Retina (tissue), 1 donor: ENCODE data around the gene PRPSAP2.
"Not testable (repeated sequence)": the region's sequence is repeated elsewhere in the genome, so short reads cannot be mapped to it uniquely, and the experiment has no call there.

Experiments
- DNase-seq: peaks from one replicate; pipeline ENCODE4 v3.0.0-alpha.2; 2016

PRPSAP2 gene

GRCh38 chr17:18857864-18858566 is at the start of gene PRPSAP2:
Gene PRPSAP2 (plus strand): TSS chr17:18858131. CDS start chr17:18865834, 7,703 bp downstream.
- DNase-seq: peak; percentile 90

GRCh38 chr17:18815924-18816323 is 42.0 kb upstream of the PRPSAP2 start:
- DNase-seq: not testable (repeated sequence)

GRCh38 chr17:18816489-18817371 is 41.2 kb upstream of the PRPSAP2 start:
- peak; percentile 36 for DNase-seq

GRCh38 chr17:18821430-18821829 is 36.5 kb upstream of the PRPSAP2 start:
- not testable (repeated sequence) for DNase-seq

- not testable (repeated sequence) for DNase-seq
These were observed 30.3 kb upstream of the PRPSAP2 start for GRCh38 chr17:18827613-18828012.

GRCh38 chr17:18848501-18848900 is 9.4 kb upstream of the PRPSAP2 start:
- DNase-seq: no peak

GRCh38 chr17:18850679-18851078 is 7.3 kb upstream of the PRPSAP2 start:
- DNase-seq: no peak

- DNase-seq: no peak
These were observed 6.7 kb upstream of the PRPSAP2 start for GRCh38 chr17:18851201-18851600.

- no peak for DNase-seq
These were observed 3.0 kb upstream of the PRPSAP2 start for GRCh38 chr17:18854956-18855355.

GRCh38 chr17:18855831-18856569 is 1.9 kb upstream of the PRPSAP2 start:
- DNase-seq: peak; percentile 91

- no peak for DNase-seq
These were observed 1.4 kb upstream of the PRPSAP2 start for GRCh38 chr17:18856570-18856915.

GRCh38 chr17:18858567-18859245 is 775 bp downstream of the PRPSAP2 start:
- DNase-seq: no peak

- DNase-seq: peak; percentile 49
These were observed 1.3 kb downstream of the PRPSAP2 start for GRCh38 chr17:18859256-18859655.

GRCh38 chr17:18860161-18860972 is 2.4 kb downstream of the PRPSAP2 start:
- no peak for DNase-seq

GRCh38 chr17:18862011-18862410 is 4.1 kb downstream of the PRPSAP2 start:
- no peak for DNase-seq

GRCh38 chr17:18864996-18865395 is 7.1 kb downstream of the PRPSAP2 start:
- DNase-seq: not testable (repeated sequence)

GRCh38 chr17:18866866-18867813 is 9.2 kb downstream of the PRPSAP2 start:
- no peak for DNase-seq

GRCh38 chr17:18877104-18877645 is 19.2 kb downstream of the PRPSAP2 start:
- no peak for DNase-seq

- no peak for DNase-seq
These were observed 30.9 kb downstream of the PRPSAP2 start for GRCh38 chr17:18888766-18889290.

GRCh38 chr17:18889658-18890057 is 31.7 kb downstream of the PRPSAP2 start:
- DNase-seq: no peak
